GM19328 (cell line): ENCODE measurements around the gene HS1BP3.

Experiments used
- ATAC-seq: cut with Tn5 transposase; IDR thresholded peaks from one replicate; pipeline ENCODE4 v1.9.1; 2021; ENCODE audit warnings: mild to moderate bottlenecking, moderate library complexity; ENCODE audit not compliant: unreplicated experiment

The HS1BP3 gene

DNA sequence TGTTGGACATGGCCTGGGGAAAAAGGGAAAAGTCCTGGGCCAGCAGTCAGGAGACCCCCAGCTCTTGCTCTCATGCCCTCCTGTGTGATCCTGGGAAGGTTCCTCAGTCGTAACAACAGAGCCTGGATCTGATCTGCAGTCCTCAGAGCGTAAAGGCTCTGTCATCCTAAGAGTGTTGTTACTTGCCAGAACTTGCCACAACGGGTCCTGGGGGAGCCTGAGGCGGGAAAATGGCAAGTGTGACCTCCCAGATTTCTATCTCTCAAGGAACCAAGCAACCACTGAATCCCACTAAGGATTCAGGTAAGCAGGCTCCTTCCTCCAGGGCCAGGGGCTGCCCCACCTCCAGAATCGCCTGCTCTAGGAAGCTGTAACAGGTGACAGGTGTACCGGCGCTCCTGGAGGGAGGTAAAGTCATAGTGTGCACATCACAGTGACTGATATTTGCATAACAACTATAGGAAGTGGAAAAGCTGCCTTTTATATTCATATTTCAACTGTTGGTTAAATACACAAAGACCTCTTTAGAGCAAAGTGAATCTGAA, 18.4 kb downstream of the HS1BP3 start:
- no peak for ATAC-seq

DNA sequence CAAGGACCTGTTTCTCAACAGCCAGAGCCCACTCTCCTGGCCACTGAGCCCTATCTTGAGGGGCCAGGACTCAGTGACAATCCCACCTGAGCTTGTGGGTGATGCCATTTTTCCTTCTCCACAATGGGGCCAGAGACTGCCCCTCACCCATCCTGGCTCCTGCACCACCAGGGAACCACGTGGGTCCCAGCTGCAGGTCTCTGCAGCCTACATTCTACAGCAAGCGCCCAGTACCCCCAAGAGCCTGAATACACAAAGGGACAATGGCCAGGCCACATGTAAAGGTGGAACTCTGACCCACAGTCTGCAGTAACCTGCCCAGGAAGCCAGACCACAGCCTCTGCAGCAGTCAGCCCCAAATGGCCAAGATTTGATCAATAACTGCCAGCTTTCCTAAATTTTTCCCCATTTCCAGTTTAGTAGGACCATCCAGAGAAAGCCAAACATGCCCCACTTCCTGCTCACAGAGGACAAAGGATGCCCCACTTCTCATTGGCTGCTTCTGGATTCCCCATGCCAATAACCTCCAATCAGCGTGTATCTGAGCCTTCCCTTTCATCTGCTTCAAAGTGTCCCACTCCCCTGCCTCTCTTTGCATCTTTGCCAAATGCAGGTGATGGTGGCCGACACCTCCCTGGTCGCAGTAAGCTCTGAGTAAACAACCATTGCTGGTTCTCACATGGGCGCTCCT, 19.1 kb downstream of the HS1BP3 start:
- no peak for ATAC-seq

DNA sequence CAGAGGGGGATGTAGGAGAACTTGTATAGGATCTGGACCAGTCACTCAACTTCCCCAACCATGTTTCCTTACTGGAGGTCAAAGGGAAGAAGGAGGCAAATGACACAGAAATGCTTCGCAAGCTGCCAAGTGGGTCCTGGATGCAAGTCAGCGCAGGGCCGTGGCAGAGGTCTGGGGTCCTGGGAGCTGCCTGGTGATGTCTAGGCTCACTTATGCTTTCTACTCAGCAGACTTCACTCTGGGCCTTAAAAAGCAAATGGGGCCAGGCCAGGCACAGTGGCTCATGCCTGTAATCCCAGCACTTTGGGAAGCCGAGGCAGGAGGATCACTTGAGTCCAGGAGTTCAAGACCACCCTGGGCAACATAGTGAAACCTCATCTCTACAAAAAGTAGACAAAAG, 19.9 kb downstream of the HS1BP3 start:
- ATAC-seq: no peak

DNA sequence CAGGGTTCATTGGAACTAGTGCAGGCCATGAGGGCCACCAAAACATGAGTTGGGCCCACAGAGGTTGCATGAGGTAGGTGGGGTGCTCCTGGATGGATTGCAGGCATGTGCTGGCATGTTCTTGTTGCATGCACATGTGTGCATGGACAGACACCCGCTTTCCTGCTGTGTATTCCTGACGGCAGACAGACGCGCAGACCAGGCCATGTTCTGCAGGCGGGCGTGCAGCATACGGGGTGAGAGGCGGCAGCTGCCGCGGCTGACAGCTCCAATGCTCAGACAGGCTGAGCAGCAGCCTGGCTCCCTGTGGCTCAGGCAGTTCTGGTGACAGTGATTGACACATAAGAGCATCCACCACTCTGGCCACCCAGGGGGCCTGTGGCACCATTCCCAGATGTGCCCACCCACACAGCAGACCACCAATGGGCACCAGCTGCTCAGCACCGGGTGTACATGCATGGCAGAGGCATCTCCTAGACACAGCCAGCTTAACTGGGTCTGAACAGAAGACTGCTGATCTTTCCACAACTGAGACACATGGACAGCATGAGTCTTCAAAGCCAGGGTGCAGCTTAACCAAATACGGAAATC, 21.2 kb downstream of the HS1BP3 start:
- no peak for ATAC-seq

DNA sequence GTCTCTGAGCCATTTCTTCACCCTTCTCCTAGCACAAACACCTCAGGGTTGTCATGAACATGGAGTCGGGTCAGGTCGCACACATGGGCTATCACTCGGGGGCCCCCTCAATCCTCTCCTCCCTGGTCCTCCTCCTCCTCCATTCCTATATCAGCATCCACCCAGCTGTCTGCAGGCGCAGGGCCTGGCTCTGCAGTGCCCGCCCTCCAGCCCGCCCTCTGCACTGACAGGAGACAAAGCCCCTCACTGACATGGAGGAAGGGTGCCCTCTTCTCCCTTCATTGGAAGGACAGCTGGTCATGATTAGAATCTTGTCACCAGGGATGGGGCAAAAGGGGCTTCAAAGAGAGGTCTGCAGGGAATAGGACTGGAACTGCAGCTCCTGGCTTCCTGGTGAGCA, 21.7 kb downstream of the HS1BP3 start:
- ATAC-seq: no peak

DNA sequence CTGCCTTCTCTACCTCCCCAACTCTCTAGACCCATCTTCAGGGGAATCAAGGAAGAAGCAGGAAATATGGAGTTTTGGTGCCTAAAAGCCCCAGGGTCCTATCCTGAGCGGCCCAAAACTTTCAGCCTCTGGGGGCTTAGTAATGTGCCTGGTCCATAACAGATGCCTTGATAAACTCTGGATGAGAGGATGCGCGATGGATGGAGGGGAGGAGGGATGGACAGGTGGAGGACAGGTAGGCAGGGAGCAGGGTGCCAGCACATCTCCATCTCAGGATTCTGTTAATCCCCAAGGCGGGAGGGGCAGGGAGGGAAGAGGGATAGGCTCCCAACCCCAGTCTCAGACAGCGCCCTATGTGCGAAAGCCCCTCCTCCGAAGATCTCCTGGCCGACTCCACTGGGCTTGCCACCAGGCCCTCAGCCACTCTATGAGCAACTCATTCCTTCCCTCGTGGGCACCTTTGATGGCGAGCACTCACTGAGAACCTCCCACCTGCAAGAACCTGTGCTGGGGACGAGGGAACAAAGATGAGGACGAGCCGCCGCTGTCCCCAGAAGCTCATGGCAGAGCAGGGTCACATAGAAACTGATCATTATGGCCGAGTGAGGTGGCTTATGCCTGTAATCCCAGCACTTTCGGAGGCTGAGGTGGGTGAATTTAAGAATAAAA, 23.1 kb downstream of the HS1BP3 start:
- ATAC-seq: no peak

DNA sequence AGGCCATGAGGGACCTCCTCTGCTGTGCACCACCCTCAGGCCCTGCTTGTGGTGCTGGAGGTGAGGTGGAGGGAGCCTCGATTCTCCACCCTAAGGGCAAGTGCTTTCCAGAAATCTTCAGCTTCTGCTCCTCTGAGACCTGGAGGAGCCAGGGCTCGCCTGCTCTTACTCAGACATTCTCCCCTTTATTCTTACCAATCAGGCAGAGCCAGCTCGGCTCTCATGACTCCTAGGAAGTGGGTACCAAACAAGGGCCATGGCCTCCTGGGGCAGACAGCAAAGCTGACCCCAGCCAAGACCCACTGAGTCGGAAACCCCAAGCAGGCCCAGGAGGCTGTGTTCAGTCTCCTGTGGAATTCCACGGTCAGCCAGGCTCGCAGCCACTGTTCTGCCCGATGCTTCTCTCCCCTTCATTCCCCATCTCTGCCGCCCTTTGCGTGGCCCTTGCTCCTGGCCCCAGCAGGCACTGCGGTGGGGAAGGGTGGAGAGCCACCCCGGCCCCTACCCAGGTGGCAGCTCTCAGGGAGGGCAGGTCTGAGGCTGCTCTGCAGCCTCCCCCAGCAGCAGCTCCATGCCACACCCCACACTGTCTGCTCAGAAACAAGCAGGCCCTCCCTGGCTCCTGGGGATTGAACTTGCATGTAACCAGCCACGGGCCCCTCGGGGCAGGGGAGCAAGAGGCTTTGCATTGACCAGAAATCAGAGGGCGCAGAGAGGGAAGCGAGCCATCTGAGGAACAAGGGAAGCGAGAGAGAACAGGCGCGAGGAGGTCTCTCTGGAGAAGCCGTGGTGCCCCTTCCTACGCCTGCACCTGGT, 24.0 kb downstream of the HS1BP3 start:
- ATAC-seq: no peak

DNA sequence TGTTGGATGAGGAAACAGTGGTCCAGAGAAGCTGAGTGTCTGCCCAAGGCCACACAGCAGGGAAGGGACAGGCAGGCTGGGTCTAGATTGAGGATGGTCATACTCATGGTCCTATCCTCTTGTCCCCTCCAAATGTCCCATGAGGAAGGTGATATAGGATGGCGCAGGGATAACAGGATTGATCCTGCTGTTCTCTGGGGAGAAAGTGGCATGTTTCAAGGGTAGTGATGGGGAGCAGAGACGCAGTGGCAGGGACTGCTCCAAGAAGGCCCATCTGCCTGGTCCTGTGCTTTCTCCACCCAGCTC, 24.6 kb downstream of the HS1BP3 start:
- ATAC-seq: no peak

DNA sequence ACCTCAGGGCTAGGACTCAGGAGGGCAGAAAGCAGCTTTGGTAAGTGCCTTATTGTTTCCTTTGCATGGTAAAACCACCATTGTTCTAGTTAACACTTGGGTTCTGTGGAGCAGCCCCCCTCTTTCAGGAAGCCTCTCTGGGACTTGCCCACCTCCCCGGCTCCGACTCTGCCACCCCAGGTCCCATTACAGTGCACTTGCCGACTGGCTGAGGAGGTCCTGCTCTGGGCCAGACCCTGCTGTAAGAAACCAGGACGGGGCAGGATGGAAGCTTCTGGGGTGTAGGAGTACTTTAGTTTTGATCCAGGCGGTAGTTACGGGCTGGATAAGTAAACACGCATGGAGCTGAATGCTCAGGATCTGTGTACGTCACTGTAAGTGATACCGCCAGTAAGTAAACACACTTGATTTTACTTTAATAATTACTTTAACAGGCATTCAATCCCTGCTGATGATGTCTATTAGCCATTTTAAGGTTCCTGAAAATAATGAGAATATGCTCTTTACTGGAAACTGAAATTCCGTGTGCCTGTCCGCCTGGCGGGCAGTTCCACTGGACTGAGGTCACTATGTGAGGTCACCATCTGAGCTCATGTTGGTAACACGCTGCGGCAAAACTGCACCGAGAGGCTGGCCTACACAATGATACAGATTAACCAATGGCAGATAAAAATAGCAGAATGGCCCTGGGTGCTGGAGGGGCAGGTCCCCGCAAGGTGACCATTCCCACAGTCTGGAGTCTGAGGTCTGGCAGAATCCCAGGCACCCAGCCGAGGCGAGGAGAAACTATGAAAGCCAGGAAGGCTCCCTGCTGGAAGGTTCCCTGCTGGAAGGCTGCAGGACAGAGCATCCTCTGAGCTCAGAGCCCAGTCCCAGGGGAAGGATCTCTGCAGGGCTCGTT, 25.2 kb downstream of the HS1BP3 start:
- no peak for ATAC-seq

DNA sequence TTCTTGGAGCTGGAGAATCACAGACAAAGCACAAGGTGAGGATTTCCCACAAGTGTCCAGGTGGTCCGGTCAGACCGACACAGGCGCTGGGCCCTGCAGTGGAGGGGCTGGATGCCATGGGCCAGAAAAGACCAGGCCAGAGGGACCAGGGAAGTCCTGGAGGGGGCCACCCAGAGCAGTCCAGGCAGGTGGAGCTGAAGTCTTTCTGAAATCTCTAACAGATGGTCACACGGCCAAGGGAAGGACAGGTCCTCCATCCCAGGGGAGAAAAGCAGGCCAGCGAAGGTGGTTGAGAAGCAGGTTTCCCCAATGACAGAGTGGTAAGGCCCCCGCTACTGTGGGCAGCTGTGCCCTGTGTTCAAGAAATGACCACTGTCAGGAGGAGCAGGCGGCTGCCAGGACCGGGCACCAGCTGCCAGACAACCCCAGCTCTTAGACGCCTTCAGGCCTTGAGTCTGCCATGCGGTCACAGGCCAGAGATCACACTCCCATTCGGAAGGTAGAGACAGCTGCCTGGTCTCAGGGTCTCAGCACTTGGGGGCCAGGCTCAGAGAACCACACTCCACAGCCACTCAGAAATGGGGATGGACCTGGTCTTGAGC, 25.9 kb downstream of the HS1BP3 start:
- no peak for ATAC-seq

DNA sequence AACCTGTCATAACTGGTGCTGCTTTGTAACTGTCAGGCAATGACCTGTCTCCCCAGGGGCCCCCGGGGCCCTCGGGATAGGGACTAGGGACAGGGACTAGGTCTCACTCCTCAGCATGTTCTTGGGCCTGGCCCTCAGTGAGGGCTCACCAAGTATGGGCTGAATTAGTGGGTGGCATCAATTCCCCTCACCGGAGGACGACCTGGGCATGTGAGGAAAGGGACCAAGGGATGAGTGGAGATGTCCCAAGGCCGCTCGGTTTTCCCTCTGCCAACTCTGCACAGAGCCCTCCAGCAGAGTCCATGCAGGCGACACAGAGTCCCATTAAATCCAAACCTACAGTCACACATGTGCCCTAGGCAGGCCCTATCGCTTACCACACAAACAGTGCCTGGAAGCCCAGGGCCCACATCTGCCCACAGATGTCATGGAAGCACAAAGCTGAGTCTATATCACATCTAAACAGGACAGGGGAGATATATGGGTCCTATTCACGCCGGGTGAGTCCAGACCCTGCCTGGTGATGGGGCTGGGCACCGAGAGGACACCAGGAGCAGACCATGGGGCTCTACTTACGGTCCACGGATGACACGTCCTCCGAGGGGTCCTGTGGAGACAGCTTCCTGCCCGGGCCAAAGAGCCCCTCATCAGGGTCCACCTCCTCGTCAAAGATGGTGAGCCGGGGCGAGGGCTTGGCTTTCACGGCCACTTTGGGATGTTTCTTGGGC, 26.6 kb downstream of the HS1BP3 start:
- no peak for ATAC-seq

DNA sequence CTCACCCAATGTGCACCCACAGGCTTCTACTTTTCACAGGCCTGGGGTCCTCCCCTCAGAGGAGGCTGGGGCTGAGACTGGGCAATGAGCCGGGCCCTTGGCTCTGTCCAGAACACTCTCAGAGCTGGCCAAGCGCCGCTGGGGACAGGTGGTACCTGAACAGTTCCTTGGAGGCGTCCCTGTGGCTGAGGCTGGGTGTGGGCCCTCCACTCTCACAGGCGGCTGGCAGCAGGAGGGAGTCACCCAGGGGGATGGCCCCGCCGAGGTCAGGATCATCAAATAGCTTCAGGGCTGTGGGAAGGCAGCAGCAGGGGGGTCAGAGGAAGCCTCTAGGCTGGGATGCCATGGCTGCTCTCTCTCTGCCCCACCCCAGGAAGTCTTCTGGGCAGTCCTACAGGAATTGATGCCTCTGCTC, 27.1 kb downstream of the HS1BP3 start:
- no peak for ATAC-seq

DNA sequence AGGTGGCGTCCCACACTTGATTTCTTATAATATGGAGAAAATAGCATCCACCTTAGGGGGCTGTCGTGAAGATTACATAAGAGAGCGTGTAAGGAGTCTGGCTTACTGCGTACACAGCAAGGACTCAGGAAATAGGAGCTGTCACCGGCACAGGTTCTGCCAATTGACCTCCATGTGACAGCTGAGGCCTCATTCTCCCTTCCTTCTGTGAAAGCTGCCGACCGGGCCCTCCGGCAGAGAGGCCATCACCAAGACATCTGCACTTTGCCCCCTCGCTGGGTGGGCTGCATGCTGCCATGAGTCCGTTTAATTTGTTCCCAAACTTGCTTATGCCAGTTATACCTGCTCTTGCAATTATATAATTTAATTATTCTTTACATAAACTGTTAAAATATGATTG, 27.7 kb downstream of the HS1BP3 start:
- no peak for ATAC-seq

DNA sequence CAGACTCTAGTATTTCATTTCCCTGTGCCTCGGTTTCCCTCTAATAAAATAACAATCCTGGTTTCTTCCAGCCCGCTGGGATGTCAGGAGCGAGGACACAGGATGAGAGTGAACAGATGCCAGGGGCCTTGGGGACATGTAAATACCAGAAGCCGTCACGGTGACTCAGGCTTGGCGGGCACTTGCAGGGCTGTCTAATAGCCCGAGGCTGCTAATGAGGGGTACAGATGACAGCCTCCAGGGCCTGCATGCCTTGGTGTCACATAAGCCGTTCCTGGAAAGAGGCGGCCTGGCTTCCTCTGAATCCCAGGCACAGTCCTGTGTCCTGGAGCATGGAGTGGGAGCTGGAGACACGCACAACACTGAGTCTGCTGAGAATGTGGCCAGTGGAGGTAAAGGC, 28.2 kb downstream of the HS1BP3 start:
- ATAC-seq: no peak

DNA sequence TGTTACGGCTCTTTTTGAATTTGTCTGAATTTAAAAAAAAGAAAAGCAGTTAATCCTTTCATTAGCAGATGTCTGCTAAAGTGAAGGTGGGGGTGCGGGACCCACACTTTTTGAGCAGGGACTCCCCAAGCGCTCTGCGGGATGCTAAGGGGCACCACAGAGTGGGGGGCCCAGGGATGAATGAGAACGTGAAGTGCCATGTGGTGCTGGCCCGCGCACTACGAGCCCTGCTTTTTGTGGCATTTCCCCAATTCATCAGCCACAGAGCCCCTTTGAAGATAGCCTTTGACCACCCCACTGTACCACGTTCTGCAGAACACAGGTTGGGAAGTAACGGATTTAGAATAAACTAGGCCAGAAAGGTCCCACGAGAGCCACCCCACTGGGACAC, 28.6 kb downstream of the HS1BP3 start:
- ATAC-seq: no peak

DNA sequence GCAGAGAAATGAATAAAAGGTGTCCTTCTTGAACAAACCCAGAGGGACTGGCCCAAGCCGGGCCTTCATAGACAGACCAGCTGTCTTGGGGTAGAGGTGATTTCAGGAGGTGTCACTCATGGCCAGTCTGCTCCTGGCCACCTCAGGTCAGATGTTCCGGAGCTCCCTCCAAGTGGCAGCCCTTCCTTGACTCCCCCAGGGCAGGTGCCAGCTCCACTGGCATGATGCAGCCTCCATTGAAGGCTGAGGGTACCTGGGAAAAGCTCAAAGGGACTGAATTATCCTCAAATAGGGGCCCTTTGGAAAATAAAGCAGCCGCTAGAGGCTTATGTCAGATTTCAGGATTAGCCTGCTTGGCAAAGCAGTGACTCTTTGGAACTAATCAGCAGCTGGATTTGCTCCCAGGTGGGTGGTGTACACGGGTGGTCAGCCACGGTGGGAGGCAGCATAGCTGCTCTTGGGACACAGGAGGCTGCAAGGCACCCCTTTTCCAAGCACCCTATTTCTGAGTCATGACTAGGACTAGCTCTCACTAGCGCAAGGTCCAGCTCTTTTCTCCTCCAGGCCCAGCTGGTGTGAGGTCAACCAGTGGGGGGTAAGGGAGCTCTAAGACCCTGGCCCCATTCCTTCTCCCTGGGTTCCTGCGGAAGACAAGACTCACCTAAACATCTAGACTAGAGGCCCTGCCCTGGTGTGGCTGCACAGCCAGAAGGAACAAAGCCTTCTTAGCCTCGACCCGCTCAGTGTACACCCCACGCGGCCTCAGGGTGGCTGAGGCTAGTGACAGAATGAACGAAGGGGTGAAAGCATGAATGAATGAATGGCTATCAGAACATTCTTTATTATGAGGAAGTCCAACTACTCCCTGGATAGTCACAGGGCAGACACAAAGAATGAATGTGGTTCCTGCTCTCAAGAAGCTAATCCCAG, 29.3 kb downstream of the HS1BP3 start:
- no peak for ATAC-seq

DNA sequence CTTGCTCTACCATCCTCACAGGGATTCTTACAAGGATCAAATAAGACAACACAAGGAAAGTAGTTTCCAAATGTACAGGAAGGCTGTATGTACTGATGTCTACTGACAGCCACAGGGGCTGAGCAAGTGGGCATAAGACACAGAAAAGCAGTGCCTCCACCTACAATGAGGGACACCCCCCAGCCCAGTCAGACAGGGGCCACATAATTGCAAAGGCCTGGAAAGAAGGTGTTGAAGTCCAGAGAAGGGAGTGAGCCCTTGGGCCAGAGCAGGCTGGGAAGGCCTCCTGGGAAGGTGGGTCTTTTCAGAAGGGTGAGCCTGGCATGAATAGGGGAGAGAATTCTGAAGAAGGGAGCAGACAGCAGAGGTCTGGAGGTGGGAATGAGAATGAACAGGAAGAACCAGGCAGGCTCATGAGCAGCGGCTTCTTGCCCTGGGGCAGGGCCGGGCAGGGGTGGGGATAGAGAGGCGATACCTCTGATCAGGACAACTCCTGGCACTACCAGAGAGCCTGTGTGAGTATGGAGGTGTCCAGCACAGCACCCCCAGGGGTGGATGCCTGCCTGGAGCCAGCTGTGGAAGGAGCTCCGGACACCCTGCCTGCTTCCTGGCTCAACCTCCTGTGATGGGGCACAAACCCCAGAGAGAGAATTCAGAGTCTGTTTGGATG, 30.1 kb downstream of the HS1BP3 start:
- ATAC-seq: no peak

DNA sequence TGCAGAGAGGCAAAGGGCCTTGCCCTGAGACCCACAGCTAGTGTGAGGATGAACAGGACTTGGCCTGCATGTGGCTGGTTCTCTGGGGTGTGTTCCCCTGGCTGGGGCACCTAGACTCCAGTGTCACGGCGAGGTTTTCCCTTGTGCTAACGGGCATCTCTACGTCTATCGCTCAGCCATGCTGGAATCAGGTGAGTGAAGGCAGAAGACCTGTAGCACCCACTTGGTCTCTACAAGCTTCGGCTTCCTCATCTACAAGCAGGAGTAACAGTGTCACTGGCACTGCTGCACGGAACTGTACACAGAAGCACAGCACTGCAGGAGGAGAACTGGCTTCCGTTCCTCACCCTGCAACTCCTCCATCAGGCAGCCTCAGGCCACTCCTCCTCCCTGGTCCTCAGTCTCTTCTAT, 30.6 kb downstream of the HS1BP3 start:
- ATAC-seq: no peak
